HCT116 (cell line): ENCODE data around the gene PDSS2. TPM values are rescaled to one million over a fixed set of nuclear protein-coding genes. Genes with fewer than 3 reads are reported as not detected.

Source experiments
- ATAC-seq: fragments of 200-7000 bp; cut with Tn5 transposase; 2 replicates; pipeline ENCODE4 v1.9.1; 2020; ENCODE audit warnings: mild to moderate bottlenecking, moderate library complexity
- BruUV-seq: library from RNA; stranded (reverse); fragments of 400-500 nt; replicated peaks from 2 replicates; lab custom pipeline; 2021; lab: Mats Ljungman, UMichigan
- CTCF ChIA-PET: fragments of 300-600 bp; sonication (Branson Sonifier 250); formaldehyde crosslinking; loops from one replicate; lab custom pipeline; 2021; ENCODE audit warnings: antibody characterized with exemption; lab: Charles Lee
- POLR2A ChIA-PET: fragments of 300-600, 350-600 bp; sonication (Branson Sonifier 250); formaldehyde crosslinking; loops from one replicate; lab custom pipeline; 2021; ENCODE audit warnings: antibody characterized with exemption; lab: Charles Lee
- RAD21 ChIA-PET, 2 experiments: fragments of 300-600 bp; sonication (Branson Sonifier 250); formaldehyde crosslinking; loops; one replicate each; lab custom pipeline; 2023; ENCODE audit warnings: low total read pairs in 2 of 2; ENCODE audit not compliant: uncharacterized antibody in 2 of 2, unreplicated experiment in 2 of 2, low non-redundant PET in 1 of 2; lab: Charles Lee
- DNase-seq: peaks from one replicate; pipeline ENCODE4 v3.0.0-alpha.2; 2010; ENCODE audit warnings: low read depth, low spot score
- H2AFZ ChIP-seq: fragments of 200-600 bp; shearing (Covaris generic), sonication (generic); 2 replicates; pipeline ENCODE4 v1.6.1; 2017; ENCODE audit warnings: low read depth, mixed run types, mixed read lengths, antibody characterized with exemption, low read length; ENCODE audit not compliant: poor library complexity, severe bottlenecking
- H3K27ac ChIP-seq: 2 replicates; pipeline ENCODE4 v1.5.1; 2012; ENCODE audit warnings: low read depth, low read length
- H3K27me3 ChIP-seq: fragments of 200-600 bp; sonication (generic); 2 replicates; pipeline ENCODE4 v1.6.1; 2016; ENCODE audit warnings: mixed run types, low read length, mixed read lengths; ENCODE audit not compliant: insufficient read depth
- H3K36me3 ChIP-seq, 2 experiments: fragments of 200-500 bp in 1 of 2; fragments of 200-600 bp in 1 of 2; sonication (Bioruptor generic) in 1 of 2; sonication (generic) in 1 of 2; 2 replicates each; pipeline versions ENCODE4 v1.5.1 to v1.6.1; 2014 to 2016; ENCODE audit warnings: low read length in 2 of 2, inconsistent platforms in 1 of 2, mixed read lengths in 1 of 2, mixed run types in 1 of 2; ENCODE audit not compliant: insufficient read depth in 2 of 2, control insufficient read depth in 1 of 2
- H3K4me1 ChIP-seq, 2 experiments: fragments of 200-600 bp in 1 of 2; sonication (generic) in 1 of 2; 2 replicates each; pipeline versions ENCODE4 v1.5.1 to v1.6.1; 2012 to 2017; ENCODE audit warnings: low read length in 2 of 2, inconsistent platforms in 1 of 2, mild to moderate bottlenecking in 1 of 2, mixed read lengths in 1 of 2, mixed run types in 1 of 2, moderate library complexity in 1 of 2; ENCODE audit not compliant: insufficient read depth in 2 of 2, control insufficient read depth in 1 of 2
- H3K4me2 ChIP-seq: fragments of 200-600 bp; sonication (generic); 2 replicates; pipeline ENCODE4 v1.6.1; 2017; ENCODE audit warnings: mixed run types, low read length, mixed read lengths
- H3K4me3 ChIP-seq, 2 experiments: fragments of 200-600 bp in 1 of 2; sonication (generic) in 1 of 2; replicated peaks in 1 of 2; 2 replicates each; pipeline ENCODE4 v1.5.1; 2011 to 2016; ENCODE audit warnings: low read length in 2 of 2, control low read depth in 1 of 2, low read depth in 1 of 2, mild to moderate bottlenecking in 1 of 2, mixed read lengths in 1 of 2, mixed run types in 1 of 2
- H3K79me2 ChIP-seq: fragments of 200-600 bp; sonication (generic); 2 replicates; pipeline ENCODE4 v1.6.1; 2017; ENCODE audit warnings: mild to moderate bottlenecking, mixed run types, low read length, moderate library complexity, mixed read lengths; ENCODE audit not compliant: insufficient read depth
- H3K9ac ChIP-seq: fragments of 200-600 bp; sonication (generic); 2 replicates; pipeline ENCODE4 v1.6.1; 2016; ENCODE audit warnings: low read length, mixed read lengths
- H3K9me2 ChIP-seq: fragments of 200-600 bp; sonication (generic), shearing (Covaris generic); 2 replicates; pipeline ENCODE4 v1.6.1; 2017; ENCODE audit warnings: mixed run types, mild to moderate bottlenecking, moderate library complexity; ENCODE audit not compliant: insufficient read depth
- H3K9me3 ChIP-seq, 2 experiments: fragments of 200-500 bp in 1 of 2; fragments of 200-600 bp in 1 of 2; sonication (Bioruptor generic) in 1 of 2; sonication (generic) in 1 of 2; 2 replicates each; pipeline ENCODE4 v1.6.1; 2014 to 2017; ENCODE audit warnings: low read length in 2 of 2, mixed read lengths in 2 of 2, inconsistent platforms in 1 of 2, low read depth in 1 of 2, mild to moderate bottlenecking in 1 of 2, mixed run types in 1 of 2, moderate library complexity in 1 of 2; ENCODE audit not compliant: control insufficient read depth in 1 of 2, insufficient read depth in 1 of 2
- H4K20me1 ChIP-seq: fragments of 200-600 bp; sonication (generic), shearing (Covaris generic); 2 replicates; pipeline ENCODE4 v1.6.1; 2017; ENCODE audit warnings: mixed run types, mild to moderate bottlenecking, moderate library complexity; ENCODE audit not compliant: insufficient read depth
- ATF3 ChIP-seq: IDR thresholded peaks from 2 replicates; pipeline ENCODE4 v1.6.1; 2012
- CBX3 ChIP-seq: IDR thresholded peaks from 2 replicates; pipeline ENCODE4 v1.6.1; 2012; ENCODE audit warnings: low read depth
- CEBPB ChIP-seq: IDR thresholded peaks from 2 replicates; pipeline ENCODE4 v1.6.1; 2012; ENCODE audit warnings: low read depth
- ELF1 ChIP-seq: IDR thresholded peaks from 2 replicates; pipeline ENCODE4 v1.6.1; 2012; ENCODE audit warnings: low read depth, borderline replicate concordance
- EZH2 ChIP-seq: fragments of 200-600 bp; sonication (generic); IDR thresholded peaks from 2 replicates; pipeline ENCODE4 v1.6.1; 2017; ENCODE audit warnings: antibody characterized with exemption, mixed run types
- FOSL1 ChIP-seq: IDR thresholded peaks from 2 replicates; pipeline ENCODE4 v1.6.1; 2012; ENCODE audit warnings: low read depth
- JUND ChIP-seq: IDR thresholded peaks from 2 replicates; pipeline ENCODE4 v1.6.1; 2012
- POLR2A ChIP-seq: IDR thresholded peaks from 2 replicates; pipeline ENCODE4 v1.7.0; 2011; ENCODE audit warnings: borderline replicate concordance; ENCODE audit not compliant: insufficient read depth, insufficient read length; ENCODE audit errors: extremely low read depth
- POLR2AphosphoS5 ChIP-seq: IDR thresholded peaks from 2 replicates; pipeline ENCODE4 v1.6.1; 2011; ENCODE audit warnings: mild to moderate bottlenecking, low read depth, low read length, moderate library complexity
- RAD21 ChIP-seq: IDR thresholded peaks from 2 replicates; pipeline ENCODE4 v1.6.1; 2012; ENCODE audit warnings: low read depth, mild to moderate bottlenecking
- SIN3A ChIP-seq: IDR thresholded peaks from 2 replicates; pipeline ENCODE4 v1.6.1; 2012; ENCODE audit warnings: low read depth
- SP1 ChIP-seq: IDR thresholded peaks from 2 replicates; pipeline ENCODE4 v1.6.1; 2012; ENCODE audit warnings: low read depth
- SRF ChIP-seq: IDR thresholded peaks from 2 replicates; pipeline ENCODE4 v1.6.1; 2012; ENCODE audit warnings: low read depth
- YY1 ChIP-seq: IDR thresholded peaks from 2 replicates; pipeline ENCODE4 v1.6.1; 2011; ENCODE audit warnings: low read length, low read depth, moderate library complexity, mild to moderate bottlenecking; ENCODE audit not compliant: insufficient replicate concordance; ENCODE audit errors: extremely low read depth
- ZFX ChIP-seq: fragments of 450-650 bp; IDR thresholded peaks from 2 replicates; pipeline ENCODE4 v1.6.1; 2017
- ZNF274 ChIP-seq: fragments of 200-500 bp; sonication (Bioruptor generic); IDR thresholded peaks from 2 replicates; pipeline ENCODE4 v1.6.1; 2014; ENCODE audit warnings: mild to moderate bottlenecking, low read depth, low read length, inconsistent platforms
- intact Hi-C: fragments of 100-400 bp; cut with micrococcal nuclease; formaldehyde crosslinking; loops from 2 replicates; pipeline ENCODE4 v1.10.0; 2022
- total RNA-seq: library from RNA; stranded (reverse); gene quantifications from one replicate; pipeline ENCODE4 v1.2.1, GENCODE V29; 2021; ENCODE audit not compliant: unreplicated experiment
- TF ChIP-seq, protein P1 (sequence below): IDR thresholded peaks from 2 replicates; pipeline ENCODE4 v1.6.1; 2012
- TF ChIP-seq, protein P2 (sequence below): IDR thresholded peaks from 2 replicates; pipeline ENCODE4 v1.6.1; 2011; ENCODE audit warnings: mild to moderate bottlenecking, low read length, moderate library complexity; ENCODE audit not compliant: insufficient replicate concordance; ENCODE audit errors: extremely low read depth

Gene PDSS2
- total RNA-seq, 1 experiment from 2014 or later: 12.2 TPM

DNA sequence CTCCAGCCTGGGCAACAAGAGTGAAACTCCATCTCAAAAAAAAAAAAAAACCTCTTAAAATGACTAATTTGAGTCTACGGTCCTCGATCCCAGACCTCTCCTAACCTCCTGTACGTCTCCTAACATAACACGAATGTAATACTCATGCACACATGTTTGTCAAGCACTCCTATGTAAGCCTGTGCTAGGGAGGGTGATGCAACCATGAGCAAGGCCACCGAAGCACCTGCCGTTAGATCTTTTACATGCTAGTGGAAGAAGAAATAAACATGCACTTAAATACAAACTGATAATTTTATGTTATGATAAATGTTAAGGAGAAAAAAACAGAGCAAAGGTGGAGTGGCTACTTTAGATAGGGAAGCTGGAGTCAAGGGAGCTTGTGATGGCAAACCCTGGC, 271.7 kb downstream of the PDSS2 start:
- intact Hi-C loops: no loop called here
- H3K9me3 ChIP-seq: no peaks in the 10 kb centered on the region
- no peak for DNase-seq
- no peak overlapping the region for H2AFZ ChIP-seq
- POLR2A ChIA-PET: no interaction called here
- no TSS peak for BruUV-seq
- no peaks in the 10 kb centered on the region for H4K20me1 ChIP-seq
- H3K4me2 ChIP-seq: no peak overlapping the region
- H3K27ac ChIP-seq: no peak overlapping the region
- TF ChIP-seq ZFX: no peak
- no peak for TF ChIP-seq YY1
- no peak for TF ChIP-seq SRF
- TF ChIP-seq EZH2: no peak
- no peak for TF ChIP-seq ELF1
- no peak for TF ChIP-seq FOSL1
- TF ChIP-seq, protein P1, sequence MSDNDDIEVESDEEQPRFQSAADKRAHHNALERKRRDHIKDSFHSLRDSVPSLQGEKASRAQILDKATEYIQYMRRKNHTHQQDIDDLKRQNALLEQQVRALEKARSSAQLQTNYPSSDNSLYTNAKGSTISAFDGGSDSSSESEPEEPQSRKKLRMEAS: no peak
- no peak for TF ChIP-seq JUND
- TF ChIP-seq CBX3: no peak
- TF ChIP-seq SP1: no peak
- TF ChIP-seq CEBPB: no peak
- TF ChIP-seq, all 23 proteins: peak for 0
- H3K9me2 ChIP-seq: no peaks in the 10 kb centered on the region
- RAD21 ChIA-PET: no interaction called here
- no peaks in the 10 kb centered on the region for H3K79me2 ChIP-seq
- no peaks in the 10 kb centered on the region for H3K27me3 ChIP-seq
- no peak overlapping the region for H3K4me3 ChIP-seq
- no peaks in the 10 kb centered on the region for H3K4me1 ChIP-seq
- H3K9ac ChIP-seq: no peak overlapping the region
- no peaks in the 10 kb centered on the region for H3K36me3 ChIP-seq
- ATAC-seq: no peak
- CTCF ChIA-PET: no interaction called here

- no peak for DNase-seq
- no peak for ATAC-seq
- CTCF ChIA-PET: interaction anchor here (1.0 kb wide), 2 partner anchors 472 to 489 kb away, joined by 3 read pairs; no protein-coding TSS in a partner anchor
- Histone ChIP-seq H3K27ac (no peak overlapping the region), H3K9me2 (no peaks in the 10 kb centered on the region), H3K4me1 (no peaks in the 10 kb centered on the region), H3K9ac (no peak overlapping the region), H4K20me1 (no peaks in the 10 kb centered on the region), H3K9me3 (no peaks in the 10 kb centered on the region), H3K4me3 (no peak overlapping the region), H3K27me3 (no peaks in the 10 kb centered on the region), H3K36me3 (no peaks in the 10 kb centered on the region), H3K79me2 (no peaks in the 10 kb centered on the region), H3K4me2 (no peak overlapping the region), H2AFZ (no peak overlapping the region)
- POLR2A ChIA-PET: no interaction called here
- no TSS peak for BruUV-seq
- RAD21 ChIA-PET: no interaction called here
- intact Hi-C loops: no loop called here
- TF ChIP-seq CBX3 (no peak), POLR2A (no peak), ELF1 (no peak), JUND (no peak), SP1 (no peak), CEBPB (no peak), ZNF274 (no peak), YY1 (no peak), SIN3A (no peak), SRF (no peak), POLR2AphosphoS5 (no peak), RAD21 (no peak), ATF3 (no peak)
- TF ChIP-seq, protein P2, sequence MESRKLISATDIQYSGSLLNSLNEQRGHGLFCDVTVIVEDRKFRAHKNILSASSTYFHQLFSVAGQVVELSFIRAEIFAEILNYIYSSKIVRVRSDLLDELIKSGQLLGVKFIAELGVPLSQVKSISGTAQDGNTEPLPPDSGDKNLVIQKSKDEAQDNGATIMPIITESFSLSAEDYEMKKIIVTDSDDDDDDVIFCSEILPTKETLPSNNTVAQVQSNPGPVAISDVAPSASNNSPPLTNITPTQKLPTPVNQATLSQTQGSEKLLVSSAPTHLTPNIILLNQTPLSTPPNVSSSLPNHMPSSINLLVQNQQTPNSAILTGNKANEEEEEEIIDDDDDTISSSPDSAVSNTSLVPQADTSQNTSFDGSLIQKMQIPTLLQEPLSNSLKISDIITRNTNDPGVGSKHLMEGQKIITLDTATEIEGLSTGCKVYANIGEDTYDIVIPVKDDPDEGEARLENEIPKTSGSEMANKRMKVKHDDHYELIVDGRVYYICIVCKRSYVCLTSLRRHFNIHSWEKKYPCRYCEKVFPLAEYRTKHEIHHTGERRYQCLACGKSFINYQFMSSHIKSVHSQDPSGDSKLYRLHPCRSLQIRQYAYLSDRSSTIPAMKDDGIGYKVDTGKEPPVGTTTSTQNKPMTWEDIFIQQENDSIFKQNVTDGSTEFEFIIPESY: no peak
Measured at GRCh38 chr6:107186047-107186446, 273.3 kb downstream of the PDSS2 start.
